ENCODE results near the gene KDM5B. TPM values are rescaled to one million over a fixed set of nuclear protein-coding genes. Genes with fewer than 3 reads are reported as not detected.

KDM5B gene
- total and polyA plus RNA-seq, 2 of the 8 experiments (the other 6 are each of a cell fraction or from before 2014, with no cell fraction given) = 73.3 to 210 TPM

DNA sequence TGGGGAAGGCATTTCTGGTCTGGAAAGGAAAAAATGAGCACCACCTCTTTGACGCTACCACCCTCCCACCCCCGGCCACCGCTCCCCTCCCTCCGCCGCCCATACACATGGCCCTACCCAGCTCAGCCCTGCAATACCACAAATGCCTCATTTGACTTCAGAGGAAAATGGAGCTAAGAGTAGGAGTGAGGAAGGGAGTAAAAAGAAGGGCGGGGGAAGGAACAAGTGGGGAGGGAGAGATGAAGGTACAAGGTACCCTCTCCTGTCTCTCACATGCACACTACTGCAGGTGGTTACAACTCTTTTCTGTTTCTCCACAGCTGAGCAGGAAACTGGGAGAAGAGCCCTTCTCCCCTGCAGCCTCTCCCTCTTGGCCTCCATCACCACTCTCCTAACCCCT is 105.0 kb downstream of the KDM5B start (continued):
- TF ChIP-seq CHD2 (IDR thresholded peaks at IDR 0.05; ENCODE audit: low read length) (no peak), SIX5 (IDR thresholded peaks at IDR 0.05; ENCODE audit: low read depth, low read length) (no peak)

Measured in H1 (cell line).